ENCODE data around the gene CNRIP1.
"Not testable (repeated sequence)": the region's sequence is repeated elsewhere in the genome, so short reads cannot be mapped to it uniquely, and the experiment has no call there.

CNRIP1 gene, protein sequence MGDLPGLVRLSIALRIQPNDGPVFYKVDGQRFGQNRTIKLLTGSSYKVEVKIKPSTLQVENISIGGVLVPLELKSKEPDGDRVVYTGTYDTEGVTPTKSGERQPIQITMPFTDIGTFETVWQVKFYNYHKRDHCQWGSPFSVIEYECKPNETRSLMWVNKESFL

DNA sequence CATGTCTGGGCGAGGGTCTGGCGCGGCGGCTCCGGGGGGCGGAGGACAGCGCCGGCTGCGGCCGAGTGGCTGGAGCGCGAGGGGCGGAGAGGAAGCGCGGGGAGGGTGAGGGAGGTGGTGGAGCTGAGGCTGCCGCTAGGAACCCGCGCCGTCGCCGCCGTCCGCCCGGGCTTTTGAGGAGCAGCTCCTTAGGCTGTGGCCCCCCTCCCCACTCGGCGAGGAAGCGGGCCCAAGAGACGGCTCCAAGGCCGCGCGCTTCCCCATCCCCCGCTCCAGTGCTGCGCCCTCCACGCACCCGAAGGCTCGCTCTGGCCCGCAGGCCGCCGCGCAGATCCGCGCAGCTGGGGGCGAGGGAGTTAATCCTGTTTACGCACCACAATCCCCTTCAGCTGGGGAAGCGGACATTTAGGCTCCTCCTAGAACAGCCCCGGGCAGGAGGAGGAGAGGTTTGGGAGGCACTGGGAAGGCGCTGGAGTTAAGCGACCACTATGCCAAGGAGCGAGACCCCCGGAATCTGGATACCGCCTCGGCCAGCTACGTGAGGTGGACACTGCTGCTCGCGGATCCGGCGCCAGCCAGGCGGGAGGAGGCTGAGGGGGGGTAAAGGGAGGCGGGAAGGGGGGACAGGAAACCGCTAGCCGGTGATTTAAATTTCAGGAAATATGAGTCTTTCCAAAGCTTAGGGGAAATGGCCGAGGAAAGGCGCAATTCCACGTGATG is at the start of gene CNRIP1:
CNRIP1 (minus strand) TSS at position 552 of the 720 bp plus-strand sequence; CDS start at position 3, 549 bp downstream.
- DNase-seq: peak; percentile 57

DNA sequence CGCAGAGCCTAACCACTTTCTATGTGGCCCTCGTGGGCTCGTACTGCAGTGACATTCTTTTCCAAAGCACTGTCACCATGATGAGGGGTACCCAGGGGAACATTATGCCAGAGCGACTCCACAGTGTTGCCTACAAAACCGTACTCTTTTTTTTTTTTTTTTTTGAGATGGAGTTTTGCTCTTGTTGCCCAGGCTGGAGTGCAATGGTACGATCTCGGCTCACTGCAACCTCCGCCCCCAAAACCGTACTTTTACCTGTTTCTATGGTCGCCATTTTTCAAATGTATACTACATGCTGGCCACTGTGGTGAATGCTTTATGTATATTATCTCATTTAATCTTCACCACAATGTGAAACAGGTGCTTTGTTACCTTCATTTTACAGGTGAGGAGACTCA is 49.6 kb upstream of the CNRIP1 start:
- no peak for DNase-seq

DNA sequence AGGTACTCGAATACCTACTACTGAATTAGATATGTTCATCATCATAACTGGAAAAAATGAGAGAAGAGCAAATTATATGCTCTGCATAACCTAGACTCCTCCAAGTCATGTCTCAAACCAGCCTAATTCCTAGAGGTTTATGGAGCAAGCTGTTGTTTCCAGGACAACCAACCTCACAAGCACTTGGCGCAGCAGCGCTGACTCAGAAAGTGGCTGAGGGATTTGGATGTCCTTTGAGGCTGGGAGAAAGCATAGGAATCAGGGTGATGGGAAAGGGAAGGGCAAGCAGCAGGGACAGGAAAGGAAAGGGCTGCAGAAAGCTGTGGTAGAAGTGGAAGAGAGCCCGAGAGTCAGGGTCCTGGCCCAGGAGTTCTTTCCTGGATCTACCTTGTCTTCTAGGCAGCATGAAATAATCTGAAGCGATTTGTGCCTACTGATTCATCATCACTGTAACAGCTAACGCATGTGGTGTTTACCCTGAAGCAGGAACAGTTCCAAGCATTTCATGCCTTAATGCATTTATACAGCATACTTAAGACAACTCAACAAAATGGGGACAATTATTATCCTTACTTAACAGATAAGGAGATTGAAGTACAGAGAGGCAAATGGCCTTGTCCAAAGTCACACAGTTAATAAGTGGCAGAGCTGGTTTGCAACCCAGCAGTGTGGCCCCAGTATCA is 49.0 kb upstream of the CNRIP1 start:
- peak; percentile 33 for DNase-seq

DNA sequence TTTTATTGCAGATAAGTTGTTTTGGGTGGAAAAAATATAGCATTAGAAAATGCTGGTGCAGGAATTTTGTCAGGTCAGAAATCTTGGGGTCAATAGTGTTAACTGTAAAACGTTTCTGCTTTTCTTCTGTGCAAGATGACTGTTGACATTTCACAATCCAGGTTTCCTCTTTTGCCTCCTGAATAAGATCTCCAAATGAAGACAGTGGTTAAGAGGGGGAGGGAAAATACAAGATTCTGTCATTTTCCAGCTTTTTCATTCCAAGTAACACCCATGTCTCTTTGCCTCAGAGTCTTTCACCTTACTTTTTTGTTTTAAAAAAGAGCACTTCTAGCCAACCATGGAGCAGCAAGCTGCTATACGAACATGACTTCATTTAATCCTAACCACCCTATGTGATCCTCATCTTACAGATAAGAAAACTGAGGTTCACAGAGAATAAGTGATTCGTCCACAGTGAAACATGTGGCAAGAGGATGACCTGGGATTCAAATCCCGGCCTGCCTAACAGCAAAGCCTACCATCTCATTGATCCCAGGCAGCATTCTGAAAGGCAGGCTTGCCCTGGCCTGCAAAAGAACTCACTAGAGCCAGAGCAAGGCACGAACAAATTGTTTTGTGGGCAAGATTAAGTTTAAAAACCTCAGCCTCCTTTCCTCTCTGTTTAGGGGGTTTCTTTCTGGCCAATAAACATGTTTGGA is 48.4 kb upstream of the CNRIP1 start:
- DNase-seq: no peak

DNA sequence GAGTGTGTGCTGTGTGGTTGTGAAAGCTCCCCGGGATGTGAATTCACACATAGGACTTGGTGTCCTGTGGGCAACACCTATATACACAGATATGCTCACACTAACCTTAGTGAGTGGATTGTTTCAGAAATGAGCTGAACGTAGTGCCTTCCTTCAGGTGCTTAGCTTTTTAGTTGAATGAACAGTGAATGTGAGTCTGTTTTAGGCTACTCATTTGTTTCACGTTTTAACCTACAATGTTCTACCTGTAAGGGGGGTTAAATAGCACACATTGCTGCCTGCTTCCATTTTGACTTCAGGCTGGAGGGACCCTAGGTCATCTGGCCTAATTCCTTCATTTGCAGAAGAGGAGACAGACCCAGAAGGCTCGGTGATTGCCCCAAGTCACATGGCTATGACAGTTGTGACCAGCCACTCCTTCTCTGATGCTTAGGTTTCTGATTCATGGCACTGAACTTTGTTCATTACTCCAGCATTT is 46.4 kb upstream of the CNRIP1 start:
- no peak for DNase-seq

DNA sequence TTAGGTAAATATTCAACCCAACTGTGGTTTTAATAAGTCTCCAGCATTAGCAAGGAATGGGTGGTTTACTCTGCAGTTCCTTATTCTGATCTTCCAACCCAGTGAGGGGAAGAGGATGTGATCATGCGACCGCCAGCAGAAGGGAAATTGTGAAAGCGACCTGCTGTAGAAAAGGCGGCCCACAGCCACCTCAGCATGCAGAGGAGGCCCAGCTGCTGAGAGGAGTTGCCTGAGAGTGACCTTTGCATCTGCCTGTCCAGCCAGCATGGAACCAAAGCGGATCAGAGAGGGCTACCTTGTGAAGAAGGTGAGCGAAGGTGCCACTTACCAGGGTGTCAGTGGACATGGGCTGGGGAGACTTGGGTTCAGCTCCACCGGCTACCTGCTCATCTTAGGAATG is 45.3 kb upstream of the CNRIP1 start, which contains the start of gene PLEK:
PLEK (plus strand) TSS at position 196 of the 400 bp plus-strand sequence; CDS start at position 266, 70 bp downstream.
- DNase-seq: no peak

DNA sequence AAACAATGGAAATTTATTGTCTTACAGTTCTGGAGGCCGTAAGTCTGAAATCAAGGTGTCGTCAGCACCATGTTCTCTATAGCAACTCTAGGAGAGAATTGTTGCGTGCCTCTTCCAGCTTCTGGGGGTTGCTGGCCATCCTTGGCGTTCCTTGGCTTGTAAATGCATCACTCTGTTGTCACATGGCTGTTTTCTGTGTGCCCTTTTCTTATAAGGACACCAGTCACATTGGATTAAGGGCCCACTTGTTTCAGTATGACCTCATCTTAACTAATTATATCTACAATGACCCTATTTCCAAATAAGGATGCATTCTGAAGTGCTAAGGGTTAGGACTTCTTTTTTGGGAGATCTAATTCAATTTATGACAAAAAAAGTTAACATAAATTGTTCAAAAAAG is 44.0 kb upstream of the CNRIP1 start:
- DNase-seq: no peak

DNA sequence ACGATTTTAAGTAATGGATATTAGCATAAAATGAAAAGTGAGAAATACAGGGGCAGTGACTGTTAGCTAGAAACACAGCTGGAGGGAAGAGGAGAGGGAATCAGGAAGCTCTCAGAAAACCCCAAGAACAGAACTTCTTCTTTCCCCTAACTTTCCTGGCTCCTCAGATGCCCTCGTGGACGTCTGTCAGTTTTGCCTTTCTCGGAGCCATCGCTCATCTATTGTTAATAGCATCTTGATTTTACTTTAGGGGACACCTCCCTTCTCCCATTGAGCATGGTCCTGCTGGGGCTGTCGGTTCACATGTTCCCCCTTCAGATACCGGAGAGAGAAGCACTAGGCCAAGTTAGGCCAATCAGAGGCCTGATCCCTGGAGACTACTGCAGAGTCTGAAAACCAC is 43.0 kb upstream of the CNRIP1 start:
- no peak for DNase-seq

DNA sequence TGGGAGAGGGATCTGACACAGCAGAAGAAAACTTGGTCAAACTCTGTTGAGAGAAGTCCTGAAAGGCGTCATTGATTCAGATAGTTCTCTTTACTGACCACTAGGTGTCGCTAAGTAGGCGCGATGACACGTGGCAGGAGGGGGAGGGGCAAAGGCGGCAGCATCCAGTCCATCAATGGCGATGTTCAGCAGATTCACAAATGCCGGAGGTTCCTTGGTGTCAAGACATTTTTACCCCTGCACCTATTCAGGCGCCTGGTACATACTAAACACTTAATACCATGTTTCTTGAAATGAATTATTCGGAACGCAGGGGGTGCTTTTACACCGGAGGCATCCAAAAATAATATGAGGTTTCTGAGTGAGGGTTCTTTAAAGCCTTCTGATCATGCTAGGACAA is 42.3 kb upstream of the CNRIP1 start:
- DNase-seq: peak; percentile 34

DNA sequence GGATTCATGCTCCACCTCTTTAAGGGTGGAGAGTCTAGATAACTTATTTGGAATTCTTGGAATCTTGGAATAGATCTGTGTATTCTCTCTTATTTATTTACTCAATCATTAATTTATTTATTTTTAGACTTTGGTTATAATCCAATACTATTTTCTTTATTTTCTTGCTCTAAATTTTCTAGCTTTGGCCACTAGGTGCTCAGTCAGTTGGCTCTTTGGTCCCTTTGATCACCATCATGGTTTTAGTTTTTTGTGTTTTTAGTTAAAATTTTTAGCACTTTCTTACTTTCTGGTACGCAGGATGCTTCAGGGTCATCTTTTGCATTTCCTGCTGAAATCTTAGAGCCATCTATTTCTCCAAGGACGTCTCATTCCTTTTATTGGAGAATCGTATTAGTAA is 40.1 kb upstream of the CNRIP1 start:
- DNase-seq: no peak

DNA sequence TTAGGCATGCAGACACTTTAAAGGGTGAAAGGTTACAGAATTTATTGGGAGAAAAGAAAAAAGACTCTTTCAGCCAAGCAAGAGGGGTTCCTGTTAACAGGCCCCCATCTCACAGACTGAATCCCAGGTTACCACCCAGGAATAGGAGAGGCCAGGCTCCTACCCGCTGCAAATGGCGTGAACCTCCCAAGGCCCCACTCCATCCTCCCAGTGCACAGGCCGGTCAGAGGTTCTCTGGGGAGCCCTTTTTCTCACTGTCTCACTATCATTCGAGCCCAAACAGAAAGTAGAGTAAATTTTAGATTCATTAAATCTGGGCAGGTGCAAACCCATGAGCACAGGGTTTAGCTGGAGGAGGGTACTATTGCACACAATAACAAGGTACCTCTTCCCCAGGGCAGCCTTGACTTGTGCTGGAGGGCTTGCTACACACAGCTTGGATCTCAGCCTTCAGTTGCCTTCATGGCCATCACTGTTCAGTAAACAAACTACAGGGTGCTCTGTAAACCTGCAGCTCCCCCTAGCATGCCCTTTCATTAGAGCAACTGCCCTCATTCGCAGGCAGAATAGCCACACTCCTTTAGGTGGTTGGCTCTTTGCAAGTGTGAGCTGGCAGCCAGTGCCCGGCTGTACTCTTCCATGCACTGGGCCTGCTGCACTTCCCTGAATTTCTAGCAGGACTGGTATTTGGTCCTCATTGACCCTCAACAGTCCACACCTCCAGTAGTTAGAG is 38.0 kb upstream of the CNRIP1 start:
- DNase-seq: peak; percentile 66

DNA sequence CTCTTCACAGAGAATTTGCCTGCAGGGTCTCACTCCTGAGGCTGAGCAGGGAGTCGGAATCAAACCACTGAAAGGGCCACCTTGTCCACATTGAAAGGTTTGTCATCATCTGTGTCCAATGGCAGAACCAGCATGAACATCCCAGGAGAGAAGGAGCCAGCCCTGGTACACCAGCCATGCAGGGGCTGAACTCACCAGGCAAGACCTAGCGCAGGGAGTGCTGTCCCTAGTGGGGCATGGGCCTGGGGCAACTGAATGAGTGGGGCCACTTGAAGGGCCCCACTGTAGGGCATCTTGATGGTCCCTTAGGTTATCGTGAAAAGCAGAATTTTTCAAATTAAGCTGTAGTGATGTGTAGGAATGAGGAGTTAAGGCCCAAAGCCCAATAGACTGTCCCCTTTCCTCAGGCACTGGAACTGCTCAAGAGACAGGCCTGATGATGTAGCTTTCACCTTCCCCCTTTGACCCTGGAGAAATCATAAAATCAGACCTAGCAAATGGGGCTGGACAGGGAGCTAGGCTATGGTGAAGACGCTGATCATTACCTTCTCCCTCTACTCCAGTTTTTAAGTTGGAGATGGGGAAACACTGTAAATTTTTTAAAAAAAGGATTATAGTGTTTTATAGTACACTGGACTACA is 37.0 kb upstream of the CNRIP1 start:
- no peak for DNase-seq

DNA sequence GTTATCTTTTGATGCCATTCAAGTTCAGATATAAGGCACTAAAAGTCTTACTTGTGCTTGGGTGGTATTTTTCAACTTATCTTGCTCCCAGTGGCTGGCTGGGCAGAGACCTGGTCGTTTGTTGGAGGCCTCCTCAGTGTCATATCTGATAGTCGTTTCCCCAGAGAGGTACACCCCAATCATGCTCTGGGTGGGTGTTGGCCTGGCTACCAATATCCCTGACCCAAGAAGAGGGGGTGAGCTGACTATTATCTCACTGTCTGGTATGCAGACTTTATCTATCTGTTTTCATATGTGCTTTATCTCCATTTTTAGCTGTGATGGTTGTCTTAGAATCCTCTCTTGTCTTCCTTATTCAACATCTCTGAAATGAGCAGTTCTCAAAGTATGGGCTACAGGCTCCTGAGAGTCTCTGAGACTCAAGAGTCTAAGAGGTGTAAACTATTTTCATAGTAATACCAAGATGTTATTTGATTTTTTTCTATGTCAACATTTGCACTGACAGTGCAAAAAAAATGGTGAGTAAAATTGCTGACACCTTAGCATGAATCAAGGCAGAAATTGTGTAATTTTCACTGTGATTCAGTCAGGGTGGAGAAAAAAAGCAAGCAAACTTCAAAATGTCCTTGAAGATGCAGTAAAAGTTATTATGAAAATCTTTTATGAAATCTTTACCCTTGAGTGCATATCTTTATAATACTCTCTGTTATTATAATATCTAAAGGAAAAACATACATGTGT is 33.1 kb upstream of the CNRIP1 start:
- DNase-seq: peak; percentile 37

DNA sequence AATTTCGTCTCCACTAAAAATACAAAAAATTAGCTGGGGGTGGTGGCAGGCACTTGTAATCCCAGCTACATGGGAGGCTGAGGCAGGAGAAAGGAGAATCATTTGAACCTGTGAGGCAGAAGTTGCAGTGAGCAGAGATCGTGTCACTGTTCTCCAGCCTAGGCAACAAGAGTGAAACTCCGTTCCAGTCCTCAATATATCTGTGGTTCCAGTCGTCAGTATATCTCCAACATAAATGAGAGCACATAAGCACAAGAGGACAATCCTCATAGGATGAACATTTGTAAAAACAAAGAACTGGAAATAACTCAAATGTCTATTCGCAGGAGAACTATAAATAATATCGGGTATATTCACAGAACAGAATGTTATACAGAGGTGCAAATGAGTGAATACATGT is 32.2 kb upstream of the CNRIP1 start:
- no peak for DNase-seq

DNA sequence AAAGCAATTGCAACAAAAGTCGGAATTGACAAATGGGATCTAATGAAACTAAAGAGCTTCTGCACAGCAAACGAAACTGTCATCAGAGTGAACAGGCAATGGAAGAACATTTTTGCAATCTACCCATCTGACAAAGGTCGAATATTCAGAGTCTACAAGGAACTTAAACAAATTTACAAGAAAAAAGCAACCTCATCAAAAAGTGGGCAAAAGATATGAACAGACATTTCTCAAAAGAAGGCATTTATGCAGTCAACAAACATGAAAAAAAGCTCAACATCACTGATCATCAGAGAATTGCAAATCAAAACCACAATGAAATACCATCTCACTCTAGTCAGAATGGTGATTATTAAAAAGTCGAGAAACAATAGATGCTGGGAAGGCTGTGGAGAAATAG is 29.3 kb upstream of the CNRIP1 start:
- DNase-seq: not testable (repeated sequence)

DNA sequence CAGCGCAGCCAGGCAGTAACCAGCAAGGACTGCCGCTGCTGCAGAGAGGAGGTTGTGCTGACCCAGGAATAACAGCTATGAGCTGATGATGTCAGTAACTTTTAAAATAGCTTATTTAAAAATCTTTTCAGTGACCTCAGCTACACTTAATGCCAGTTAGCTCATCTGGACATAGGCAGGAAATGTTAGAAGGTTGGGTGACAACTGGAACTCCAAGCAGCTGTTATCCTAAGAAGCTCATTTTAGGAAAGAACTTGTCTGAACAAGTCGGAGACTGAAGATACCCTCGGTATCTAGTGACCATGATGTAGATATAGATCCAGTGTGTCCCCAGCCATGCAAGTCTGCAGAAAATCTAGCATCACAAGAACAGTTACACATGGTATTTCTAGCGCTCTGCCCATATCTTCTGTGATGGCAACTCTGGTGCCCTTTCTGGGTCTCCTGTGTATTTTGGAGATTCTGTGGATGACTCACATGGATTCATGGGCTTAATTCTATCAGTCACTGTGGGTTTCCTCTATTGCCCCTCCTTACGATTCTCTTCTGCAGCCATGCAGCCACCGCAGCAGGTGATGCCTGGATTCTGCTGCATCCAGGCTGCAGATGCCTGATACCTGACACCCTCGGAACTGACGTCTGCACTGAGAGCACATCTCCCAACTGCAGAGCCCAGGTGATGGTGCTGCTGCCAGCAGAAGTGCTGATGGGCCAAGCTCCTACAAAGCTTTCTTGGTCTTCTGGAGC is 25.6 kb upstream of the CNRIP1 start:
- DNase-seq: no peak

DNA sequence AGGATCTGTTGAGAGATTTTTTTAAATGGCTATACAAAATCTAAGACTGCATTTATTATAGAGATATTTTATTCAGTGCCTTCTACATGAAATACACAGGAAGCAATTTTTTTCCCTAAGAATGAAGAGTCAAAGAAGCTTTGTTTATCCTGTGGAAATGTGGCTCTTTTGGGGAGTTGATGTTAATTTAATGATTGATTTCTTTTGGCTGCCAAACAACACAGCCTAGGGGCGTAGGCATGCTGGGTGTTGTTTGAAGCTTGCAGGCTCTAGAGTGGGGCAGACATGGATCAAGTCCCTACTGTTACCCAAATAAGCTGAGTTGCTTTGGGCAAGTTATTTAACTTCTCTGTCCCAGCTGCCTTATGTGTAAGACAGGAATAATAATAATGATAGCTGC is 24.3 kb upstream of the CNRIP1 start:
- DNase-seq: peak; percentile 17

DNA sequence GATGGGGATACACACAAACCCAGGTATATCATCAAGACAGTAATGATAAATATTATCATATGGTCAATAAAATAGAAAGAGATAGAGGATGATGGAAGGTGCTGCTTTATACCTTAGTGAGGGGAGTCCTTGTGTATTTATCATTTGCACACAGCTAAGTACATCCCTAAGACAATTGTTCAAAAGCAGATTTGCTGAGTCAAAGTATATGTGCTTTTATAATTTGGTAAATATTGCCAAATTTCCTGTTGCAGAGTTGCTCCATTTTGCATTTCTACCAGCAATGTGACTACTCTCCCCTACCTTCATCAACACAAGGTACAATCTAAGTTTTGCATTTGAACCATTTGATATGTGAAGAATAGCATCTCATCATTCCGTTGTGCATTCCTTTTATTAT is 22.7 kb upstream of the CNRIP1 start:
- no peak for DNase-seq

DNA sequence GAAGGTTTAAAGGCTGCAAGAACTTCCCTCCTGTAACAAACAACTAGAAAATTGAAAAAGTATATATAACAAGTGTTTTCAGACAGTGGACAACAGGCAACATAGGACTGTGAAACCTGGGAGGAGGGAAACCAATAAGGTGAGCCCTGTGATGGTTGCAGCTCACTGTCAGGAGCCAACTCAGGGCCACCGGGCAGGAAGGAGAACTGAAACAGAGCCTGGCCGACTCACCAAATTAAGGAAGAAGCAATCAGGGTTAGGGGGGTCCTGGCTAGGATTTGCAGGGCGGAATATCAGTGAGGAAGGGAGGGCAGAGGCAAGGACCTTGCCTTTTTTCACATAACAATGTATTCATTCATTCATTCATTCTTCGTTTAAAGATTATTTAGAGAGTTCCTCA is 21.8 kb upstream of the CNRIP1 start:
- no peak for DNase-seq

DNA sequence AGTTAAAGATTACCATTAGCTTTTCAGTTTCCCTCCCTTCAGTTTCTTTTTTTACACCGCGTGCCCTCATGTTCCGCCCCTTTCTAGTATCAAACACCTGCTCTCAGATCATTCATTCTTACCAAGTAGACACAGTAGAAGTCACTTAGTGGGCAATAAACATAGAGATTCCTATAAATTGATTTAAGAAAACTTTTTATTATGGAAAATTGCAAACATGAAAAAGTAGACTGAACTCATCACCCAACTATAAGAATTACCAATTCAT is 21.2 kb upstream of the CNRIP1 start:
- DNase-seq: no peak

Measured in NCI-H226 (cell line).